OCI-LY1 (cell line): ENCODE measurements around the gene GJC1.

ENCODE experiments used
- CTCF ChIP-seq: fragments of 200-600 bp; sonication (generic), shearing (Covaris generic); IDR thresholded peaks from 2 replicates; pipeline ENCODE4 v1.5.1; 2017; ENCODE audit warnings: mild to moderate bottlenecking, antibody characterized with exemption, low read length, moderate library complexity, mixed read lengths
- EZH2 ChIP-seq: fragments of 200-600 bp; sonication (generic), shearing (Covaris generic); IDR thresholded peaks from 2 replicates; pipeline ENCODE4 v1.8.0; 2017; ENCODE audit warnings: borderline replicate concordance, mixed run types, mild to moderate bottlenecking, antibody characterized with exemption, low read length, moderate library complexity, mixed read lengths

GRCh38 chr17:44787271-44787940, 42.7 kb downstream of the GJC1 start:
- TF ChIP-seq CTCF (no peak), EZH2 (no peak)
